HG03521 (cell line): ENCODE data around the gene ARHGEF5.
"Not testable (repeated sequence)": the region's sequence is repeated elsewhere in the genome, so short reads cannot be mapped to it uniquely, and the experiment has no call there.

Experiments used
- ATAC-seq: cut with Tn5 transposase; IDR thresholded peaks from one replicate; pipeline ENCODE4 v1.9.1; 2021; ENCODE audit warnings: mild to moderate bottlenecking, moderate library complexity; ENCODE audit not compliant: unreplicated experiment

Gene ARHGEF5

DNA sequence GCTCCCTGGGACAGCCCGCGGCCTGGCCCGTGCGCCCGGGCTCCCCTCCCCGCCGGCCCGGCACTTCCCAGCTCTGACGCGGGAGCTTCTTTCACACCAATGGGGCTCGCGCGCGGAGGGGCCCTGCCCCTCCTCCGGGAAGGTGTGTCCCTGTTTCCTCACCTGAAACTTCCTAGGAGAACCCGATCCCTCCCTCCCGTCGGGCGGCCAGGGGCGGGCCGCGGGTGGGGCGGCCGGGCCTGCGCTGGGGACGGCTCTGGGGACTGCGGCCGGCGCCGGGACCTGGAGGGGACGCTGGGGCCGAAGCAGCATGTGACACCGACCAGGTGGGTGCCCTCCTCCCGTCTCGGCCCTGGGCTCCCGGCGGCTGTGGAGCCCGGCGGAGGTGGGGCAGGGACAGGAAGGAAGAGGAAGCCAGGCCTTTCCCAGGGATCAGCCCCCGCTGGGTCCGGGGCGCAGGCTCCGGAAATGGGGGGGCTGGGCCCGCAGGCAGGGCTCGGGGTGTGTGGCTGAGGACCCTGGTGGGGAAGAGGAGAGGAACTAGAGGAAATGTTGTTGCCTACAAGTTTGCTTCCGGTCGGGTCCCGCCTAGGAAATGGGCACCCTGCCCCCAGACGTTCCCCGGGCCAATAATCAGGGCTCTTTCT lies at the start of gene ARHGEF5:
ARHGEF5 (plus strand) TSS at position 227 of the 647 bp plus-strand sequence. CDS start 7,268 bp downstream, outside the sequence.
- ATAC-seq, result peak; percentile 77

DNA sequence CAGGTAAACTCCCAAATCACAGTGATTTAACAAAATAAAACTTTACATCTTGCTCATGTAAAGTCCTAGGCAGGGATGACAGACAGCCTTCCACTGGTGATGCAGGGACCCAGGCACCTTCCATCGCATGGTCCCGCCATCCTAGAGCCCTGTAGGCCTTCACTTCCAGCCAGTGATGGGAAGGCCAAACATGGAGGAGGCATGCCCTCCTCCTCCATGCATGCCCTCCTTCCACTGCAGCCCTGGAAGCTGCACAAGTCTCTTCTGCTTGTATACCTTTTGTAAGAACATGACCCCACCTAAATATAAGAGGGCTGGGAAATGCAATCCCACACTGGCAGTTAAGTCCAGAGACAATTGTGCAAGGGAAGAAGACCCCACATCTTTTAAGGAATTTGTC lies 45.5 kb upstream of the ARHGEF5 start:
- ATAC-seq, result not testable (repeated sequence)

DNA sequence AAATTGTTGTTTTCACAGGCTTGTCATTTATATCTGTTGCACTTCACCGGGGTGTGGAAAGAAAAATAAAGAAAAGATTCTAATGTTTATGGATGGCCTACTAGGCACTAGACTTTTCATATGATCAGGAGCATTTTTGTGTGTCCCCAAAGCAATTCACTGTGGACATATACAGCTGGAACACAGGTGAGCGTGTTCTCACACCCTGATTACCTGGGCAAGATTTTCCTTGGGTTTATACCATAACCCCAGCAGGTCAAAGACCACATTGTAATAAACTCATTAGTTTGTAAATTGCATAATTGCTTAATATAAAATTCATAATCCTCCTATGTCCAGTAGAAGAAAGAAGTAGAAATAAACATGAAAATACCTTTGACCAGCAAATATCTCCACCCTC lies 44.0 kb upstream of the ARHGEF5 start:
- not testable (repeated sequence) for ATAC-seq

DNA sequence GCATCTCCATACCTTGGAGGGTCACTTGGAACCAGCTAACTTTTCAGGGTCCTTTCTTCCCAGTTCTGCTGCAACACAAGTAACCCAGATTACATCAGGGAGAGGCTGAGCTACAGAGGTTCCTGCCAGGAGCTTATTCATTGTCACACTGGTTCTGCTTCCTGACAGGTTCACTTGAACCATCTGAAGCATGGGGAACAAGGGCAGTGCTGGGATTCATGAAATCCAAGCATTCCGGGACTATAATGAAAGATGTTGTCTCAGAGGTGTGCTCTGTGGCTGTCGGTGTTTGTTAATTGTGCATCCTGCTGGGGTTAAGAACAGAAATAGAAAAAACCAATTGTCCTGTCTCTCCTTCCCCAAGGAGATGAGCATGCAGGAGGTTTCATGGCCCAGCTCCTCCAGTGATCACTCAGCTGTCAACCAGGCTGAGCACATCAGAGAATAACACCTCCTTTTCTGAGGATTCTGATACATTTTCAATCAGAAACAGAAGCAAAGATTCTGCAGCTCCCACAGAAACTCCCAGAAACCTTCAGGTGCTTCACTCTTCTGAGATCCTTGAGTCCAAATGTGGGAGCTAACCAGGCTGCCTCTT lies 43.2 kb upstream of the ARHGEF5 start, which contains the start of gene OR2A1:
OR2A1 (plus strand) TSS at position 548 of the 598 bp plus-strand sequence. CDS start 5,706 bp downstream, outside the sequence.
- not testable (repeated sequence) for ATAC-seq

DNA sequence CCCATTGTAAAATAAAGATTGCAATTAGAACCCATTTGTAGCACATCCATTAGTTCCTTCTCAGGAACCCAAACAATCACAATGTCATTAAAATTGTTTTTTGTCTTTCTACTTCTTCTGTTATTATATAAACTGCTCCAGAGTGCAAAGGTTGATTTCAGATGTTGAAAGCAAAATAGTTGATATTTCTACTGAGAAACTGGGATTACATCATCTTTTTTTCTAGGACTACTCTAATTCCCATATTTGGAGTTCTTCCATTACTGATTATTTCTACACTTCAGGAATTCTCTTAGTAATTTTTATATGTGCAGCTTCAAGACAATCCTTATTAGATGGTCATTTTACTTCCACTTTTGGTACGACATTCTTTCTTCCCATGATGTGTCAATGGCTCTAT lies 37.7 kb upstream of the ARHGEF5 start:
- ATAC-seq, result not testable (repeated sequence)

DNA sequence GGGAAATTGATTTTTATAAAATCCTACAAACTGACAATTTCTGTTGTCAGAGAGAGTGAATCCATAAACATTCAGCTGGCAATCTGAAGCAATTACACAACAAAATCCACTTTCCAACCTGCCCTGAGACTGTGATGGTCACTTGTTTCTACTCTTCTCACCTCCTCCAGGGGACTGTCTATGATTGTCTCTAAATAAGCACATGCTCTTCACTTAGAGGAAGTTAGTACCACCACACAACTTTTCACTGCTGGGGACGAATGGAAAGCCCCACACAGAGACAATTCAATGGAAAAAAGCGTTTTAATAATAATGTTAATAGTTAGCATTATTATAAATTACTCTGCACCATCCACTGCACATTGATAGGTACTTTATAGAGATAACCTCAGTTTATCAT lies 35.7 kb upstream of the ARHGEF5 start:
- ATAC-seq, result not testable (repeated sequence)

DNA sequence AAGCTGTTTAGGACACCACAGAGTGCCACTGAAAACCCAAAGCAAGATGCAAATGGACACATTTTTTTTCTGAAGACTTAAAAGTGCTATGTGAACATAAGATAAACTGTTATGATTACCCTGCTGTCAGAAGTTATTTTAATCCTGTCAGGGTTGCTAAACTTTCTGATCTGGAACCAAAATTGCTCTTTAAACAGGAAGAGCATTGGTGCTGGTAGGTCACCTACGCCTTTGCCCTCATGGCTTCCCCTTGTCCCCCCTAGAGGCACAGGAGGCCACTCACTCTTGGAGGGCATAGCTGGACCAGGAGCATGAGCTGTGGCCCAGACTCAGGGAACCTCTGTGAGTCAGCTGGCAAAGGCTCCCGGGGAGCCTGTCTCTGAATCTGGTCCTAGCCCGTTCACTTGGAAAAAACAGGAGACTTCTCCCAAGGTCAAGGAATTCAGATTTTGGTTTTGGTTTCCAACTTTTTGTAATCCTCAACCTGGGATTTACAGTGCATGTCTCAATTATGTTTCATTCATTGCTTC lies 33.5 kb upstream of the ARHGEF5 start:
- ATAC-seq, result not testable (repeated sequence)

DNA sequence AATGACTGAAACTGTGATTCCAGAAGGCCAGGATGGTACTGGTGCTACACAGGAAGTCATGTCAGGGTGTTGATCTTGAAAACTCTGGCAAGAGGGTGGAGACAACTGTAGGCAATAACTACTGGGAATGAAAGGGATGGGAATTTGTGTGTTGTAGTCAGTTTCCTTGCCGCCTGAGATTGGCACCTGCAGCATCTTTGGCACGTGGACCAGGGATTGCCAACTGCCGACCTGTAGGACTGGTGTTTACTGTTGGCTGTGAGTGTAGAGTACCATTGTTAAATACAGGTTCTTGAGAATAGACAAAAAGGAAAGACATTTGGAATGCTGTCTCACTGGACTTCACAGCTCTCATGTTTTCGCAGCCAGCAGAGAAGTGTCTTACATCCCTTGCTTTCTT lies 31.8 kb upstream of the ARHGEF5 start:
- not testable (repeated sequence) for ATAC-seq

DNA sequence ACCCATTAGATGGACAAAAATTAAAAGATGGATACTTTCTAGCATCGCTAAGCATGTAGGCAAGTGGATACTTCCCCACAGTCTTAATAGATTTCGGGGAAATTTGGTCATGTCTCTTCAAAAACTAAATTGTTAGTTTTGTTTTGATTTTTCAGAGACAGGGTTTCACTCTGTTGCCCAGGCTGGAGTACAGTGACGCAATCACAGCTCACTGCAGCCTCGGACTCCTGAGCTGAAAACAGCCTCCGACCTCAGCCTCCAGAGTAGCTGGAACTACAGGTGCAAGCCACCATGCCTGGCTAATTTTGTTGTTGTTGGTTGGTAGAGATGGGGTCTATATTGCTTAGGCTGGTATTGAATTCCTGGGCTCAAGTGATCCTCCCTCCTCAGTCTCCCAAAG lies 29.3 kb upstream of the ARHGEF5 start:
- not testable (repeated sequence) for ATAC-seq

DNA sequence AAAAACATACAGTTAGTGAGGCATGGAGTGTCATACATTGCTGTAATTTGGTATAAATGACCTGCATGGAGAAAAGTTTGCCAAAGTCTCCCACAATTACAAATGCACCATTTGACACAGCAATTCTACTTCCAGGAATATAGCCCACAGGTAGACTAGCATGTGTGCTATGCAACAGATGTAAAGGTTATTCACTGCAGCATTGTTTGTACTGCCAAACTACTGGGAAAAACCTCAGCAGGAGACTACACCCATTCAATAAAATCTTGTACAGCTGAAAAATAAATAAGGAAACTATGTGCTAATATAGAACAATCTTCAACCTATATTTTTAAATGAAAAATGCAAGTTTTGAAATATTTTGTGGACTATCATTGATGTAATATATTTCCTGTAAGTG lies 25.2 kb upstream of the ARHGEF5 start:
- not testable (repeated sequence) for ATAC-seq

DNA sequence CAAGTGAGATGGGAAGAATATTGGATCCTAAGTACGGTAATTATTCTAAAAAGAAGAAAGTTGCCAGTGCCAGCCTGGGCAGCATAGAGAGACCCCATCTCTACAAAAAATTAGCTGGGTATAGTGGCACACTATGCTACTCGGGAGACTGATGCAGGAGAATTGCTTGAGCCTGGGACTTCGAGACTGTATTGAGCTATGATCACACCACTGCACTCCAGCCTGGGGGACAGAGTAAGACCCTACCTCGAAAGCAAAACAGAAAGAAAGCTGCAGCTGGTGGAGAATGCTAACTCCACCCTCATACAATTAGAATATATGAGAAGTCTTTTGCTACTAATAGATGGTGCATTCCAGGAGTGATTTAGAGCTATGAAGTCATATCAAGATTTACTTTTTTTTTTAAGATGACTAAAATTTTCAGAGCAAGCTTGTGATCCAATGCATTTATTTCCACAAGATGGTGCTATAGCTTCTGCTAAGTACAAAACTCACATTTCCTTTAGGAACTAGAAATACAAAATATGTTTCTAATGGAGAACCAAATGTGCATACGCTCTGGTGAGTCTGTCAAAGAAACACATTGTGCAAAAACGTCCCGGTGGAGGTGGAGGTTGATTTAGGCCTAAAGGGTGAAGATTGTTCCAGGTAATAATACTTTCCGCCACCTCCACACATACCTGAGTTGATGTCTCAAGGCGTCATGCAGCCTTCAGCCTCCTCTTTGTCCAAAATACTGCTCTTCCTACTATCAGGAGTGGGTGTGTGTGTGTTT lies 23.8 kb upstream of the ARHGEF5 start:
- peak; percentile 38 for ATAC-seq

DNA sequence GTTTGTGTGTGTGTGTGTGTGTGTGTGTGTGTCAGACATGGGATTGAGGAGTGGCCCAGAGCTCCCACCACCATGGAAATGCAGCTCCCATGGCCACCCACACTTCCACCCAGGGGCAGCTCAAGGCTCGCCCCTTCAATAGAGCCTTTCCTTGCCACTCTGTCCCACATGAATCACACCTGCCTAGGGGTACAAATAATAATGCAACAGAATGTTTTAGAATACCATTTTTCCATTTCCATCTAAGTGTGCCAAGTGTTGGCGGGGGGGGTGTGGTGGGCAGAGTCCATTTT lies 23.3 kb upstream of the ARHGEF5 start:
- ATAC-seq, result not testable (repeated sequence)

DNA sequence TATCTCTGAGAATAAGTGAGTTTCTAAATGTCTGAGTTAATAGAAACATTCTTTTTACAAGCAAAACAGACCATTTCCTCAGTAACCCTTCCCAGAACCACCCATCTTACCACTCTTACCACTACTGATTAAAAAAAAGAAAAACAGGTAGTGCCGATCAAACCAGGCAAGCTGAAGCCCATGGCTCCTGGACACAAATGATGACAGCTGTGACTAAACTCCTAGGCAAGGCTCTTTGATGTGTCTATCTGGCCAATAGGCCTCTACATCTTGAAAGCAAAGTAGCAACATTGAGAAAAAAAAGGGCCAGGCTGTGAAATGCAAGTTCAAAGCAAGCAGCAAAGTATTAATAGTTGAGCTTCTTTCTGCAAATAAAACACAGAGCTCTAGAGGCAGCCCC lies 6.6 kb upstream of the ARHGEF5 start:
- not testable (repeated sequence) for ATAC-seq

DNA sequence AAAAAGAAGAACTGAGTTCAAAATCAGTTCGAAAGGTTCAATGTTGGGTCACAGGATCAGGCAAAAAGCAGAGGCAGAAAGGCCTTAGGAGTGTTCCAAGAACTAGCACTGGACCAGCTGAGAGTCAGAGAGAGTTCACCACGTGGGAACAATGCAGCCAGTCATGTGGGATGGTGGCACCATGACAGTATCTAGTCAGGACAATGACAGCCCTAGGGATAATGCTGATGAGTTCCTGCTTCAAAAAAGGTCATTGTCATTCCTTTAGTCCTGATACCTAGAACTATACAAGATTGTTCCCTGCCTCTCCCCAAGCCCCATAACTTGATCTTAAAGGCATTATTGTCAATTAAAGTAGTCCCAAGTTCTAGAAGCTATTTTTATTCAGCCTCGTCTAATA lies 3.5 kb upstream of the ARHGEF5 start:
- ATAC-seq, result not testable (repeated sequence)

DNA sequence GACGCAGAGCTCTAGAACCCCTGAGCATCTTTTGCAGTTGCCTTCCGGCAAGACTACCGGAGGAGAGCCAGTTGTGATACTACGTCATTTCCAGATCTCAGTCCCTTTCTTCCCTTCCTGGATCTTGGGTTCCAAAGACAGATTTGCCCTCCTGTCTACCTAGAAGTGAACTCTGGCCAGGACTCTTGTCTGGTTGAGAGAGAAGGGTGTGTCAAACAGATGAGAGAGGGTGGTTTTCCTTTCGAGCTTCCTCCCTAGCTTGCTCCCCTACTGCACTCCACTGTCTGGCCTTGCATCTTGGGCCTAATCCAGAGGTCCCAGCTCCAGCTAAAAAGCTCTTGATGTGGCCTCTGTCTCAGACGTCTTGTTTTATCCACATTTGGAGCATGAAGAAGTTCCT lies 983 bp downstream of the ARHGEF5 start:
- ATAC-seq, result not testable (repeated sequence)

DNA sequence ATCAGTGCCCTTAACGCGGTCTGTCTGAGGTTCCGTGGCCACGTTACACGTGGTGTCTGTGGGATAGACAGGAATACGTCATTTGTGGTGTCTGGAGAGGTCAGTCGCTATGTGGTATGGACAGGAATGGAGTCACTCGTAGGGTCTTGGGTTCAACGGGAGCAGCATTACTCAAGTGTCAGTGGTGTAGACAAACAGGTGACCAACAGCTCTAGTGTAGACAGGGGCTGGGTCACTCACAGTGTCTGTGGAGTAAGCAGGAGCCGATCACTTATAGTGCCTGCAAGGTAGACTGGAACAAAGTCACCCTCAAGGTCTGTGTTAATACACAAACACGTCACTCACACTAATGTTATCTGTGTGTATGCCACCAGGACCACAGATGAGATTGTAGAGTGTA lies 1.7 kb downstream of the ARHGEF5 start:
- not testable (repeated sequence) for ATAC-seq

DNA sequence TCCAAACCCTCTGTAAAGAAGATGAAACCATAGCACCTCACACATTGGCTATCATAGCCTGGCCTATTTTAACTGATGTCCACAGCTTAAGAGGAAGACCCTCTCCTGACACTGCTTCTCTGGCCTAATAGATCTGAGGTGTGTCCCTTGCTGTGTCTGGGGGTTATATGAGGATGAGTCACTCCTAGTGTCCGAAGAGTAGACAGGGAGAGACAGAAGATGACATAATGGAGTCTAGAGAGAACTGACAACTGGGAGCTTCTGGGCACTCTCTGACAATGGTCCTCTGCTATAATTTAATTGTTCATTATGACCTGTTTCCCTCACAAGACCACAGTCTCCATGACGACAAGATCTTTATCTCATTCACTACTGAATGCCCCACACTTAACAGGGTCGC lies 6.9 kb downstream of the ARHGEF5 start:
- ATAC-seq, result not testable (repeated sequence)

DNA sequence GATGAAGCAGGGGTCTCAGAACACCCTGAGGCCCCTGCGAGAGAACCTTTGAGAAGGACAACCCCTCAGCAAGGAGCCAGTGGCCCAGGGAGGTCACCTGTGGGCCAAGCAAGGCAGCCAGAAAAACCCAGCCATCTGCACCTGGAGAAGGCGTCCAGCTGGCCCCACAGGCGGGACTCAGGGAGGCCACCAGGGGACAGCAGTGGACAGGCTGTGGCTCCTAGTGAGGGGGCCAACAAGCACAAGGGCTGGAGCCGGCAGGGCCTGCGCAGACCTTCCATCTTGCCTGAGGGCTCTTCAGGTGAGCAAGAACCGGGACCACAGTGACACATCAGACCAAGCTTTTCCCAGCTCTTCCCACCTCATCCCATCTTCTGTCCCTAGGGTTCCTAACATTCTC lies 10.3 kb downstream of the ARHGEF5 start:
- ATAC-seq, result not testable (repeated sequence)

DNA sequence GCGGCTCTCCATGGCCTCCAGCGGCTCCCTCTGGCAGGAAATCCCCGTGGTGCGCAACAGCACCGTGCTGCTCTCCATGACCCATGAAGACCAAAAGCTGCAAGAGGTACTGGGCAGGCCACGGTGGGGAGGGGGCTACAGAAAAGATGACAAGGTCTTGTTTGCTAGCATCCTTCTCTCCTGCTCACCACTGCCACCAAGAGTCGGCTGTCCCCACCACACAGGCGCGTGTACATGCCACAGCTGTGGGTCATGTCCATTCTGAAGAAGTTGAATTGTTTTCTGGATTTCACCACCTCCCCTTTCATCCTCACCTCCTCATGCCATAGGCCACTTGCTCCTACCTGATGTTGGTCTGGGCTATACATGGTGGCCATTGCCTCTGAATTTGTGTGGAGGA lies 12.0 kb downstream of the ARHGEF5 start:
- not testable (repeated sequence) for ATAC-seq

DNA sequence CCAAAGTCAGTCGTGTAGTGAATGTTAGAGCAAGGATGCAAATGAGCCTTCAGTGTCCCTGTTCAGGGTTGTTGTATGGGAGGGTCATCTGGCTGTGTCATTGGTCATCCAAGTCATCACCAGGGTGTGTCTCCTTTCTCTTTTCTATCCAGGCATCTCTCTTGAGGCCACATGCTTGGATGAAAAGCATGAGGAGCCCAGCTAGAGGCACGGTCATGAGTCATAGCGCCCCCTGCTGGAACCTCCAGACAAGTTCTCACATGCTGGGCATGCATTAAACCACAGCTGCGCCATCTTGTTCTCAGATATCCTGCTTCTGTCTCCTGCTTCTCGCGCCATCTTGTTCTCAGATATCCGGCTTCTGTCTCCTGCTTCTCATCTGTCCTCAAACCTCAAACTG lies 14.0 kb downstream of the ARHGEF5 start:
- ATAC-seq, result peak; percentile 44

DNA sequence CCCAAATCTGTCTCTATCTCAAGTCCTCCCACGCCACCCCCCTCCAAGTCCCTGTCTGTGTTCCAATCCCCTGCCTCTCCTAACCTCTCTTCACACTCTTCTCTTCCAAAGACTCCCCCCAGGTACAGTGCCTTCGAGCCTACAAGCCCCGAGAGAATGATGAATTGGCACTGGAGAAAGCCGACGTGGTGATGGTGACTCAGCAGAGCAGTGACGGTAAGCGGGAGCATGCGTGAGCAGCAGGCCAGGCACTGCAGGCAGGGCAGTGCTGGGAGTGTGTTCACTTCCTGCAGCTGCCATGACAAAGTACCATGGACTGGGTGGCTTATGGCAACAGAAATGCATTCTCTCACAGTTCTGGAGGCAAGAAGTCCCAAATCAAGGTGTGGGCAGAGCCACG lies 23.4 kb downstream of the ARHGEF5 start:
- ATAC-seq, result no peak
